Osteoblast (primary cell): Measurements from ENCODE around the gene MRPS15. TPM values are rescaled to one million over a fixed set of nuclear protein-coding genes. Genes with fewer than 3 reads are reported as not detected.
"Not testable (repeated sequence)": the region's sequence is repeated elsewhere in the genome, so short reads cannot be mapped to it uniquely, and the experiment has no call there.

Experiments used
- DNase-seq: peaks from one replicate; pipeline ENCODE4 v3.0.0; 2011; ENCODE audit warnings: low spot score, mixed read lengths; ENCODE audit not compliant: insufficient read length; ENCODE audit errors: missing footprints
- H2AFZ ChIP-seq: 2 replicates; pipeline ENCODE4 v1.6.0; 2011; ENCODE audit warnings: mild to moderate bottlenecking, low read length
- H3K27ac ChIP-seq: 2 replicates; pipeline ENCODE4 v1.5.1; 2011; ENCODE audit warnings: mild to moderate bottlenecking, low read depth, low read length, moderate library complexity
- H3K27me3 ChIP-seq: 2 replicates; pipeline ENCODE4 v1.6.0; 2012; ENCODE audit warnings: mild to moderate bottlenecking, control low read depth, inconsistent platforms, low read length, moderate library complexity; ENCODE audit not compliant: insufficient read depth
- H3K36me3 ChIP-seq: 2 replicates; pipeline ENCODE4 v1.5.1; 2011; ENCODE audit warnings: mild to moderate bottlenecking, low read length, control low read depth, moderate library complexity; ENCODE audit not compliant: insufficient read depth
- H3K4me1 ChIP-seq: 2 replicates; pipeline ENCODE4 v1.5.1; 2011; ENCODE audit warnings: mild to moderate bottlenecking, low read length, control low read depth, moderate library complexity; ENCODE audit not compliant: insufficient read depth
- H3K4me2 ChIP-seq: 2 replicates; pipeline ENCODE4 v1.6.0; 2011; ENCODE audit warnings: mild to moderate bottlenecking, low read length; ENCODE audit not compliant: insufficient read depth
- H3K4me3 ChIP-seq: fragments of 200-600 bp; sonication (generic); 3 replicates; pipeline ENCODE4 v1.5.1; 2012; ENCODE audit warnings: mild to moderate bottlenecking, low read length, inconsistent platforms; ENCODE audit not compliant: insufficient read depth
- H3K79me2 ChIP-seq: 2 replicates; pipeline ENCODE4 v1.6.0; 2012; ENCODE audit warnings: mild to moderate bottlenecking, low read length, control low read depth, inconsistent platforms; ENCODE audit not compliant: insufficient read depth
- H3K9me3 ChIP-seq: 2 replicates; pipeline ENCODE4 v1.5.1; 2011; ENCODE audit warnings: low read depth, low read length, control low read depth
- H4K20me1 ChIP-seq: 2 replicates; pipeline ENCODE4 v1.6.0; 2012; ENCODE audit warnings: mild to moderate bottlenecking, low read length, control low read depth; ENCODE audit not compliant: insufficient read depth
- total RNA-seq: library from RNA; depleted of rRNA; stranded (reverse); fragments of >200 nt; gene quantifications from 2 replicates; pipeline ENCODE4 v1.2.3, GENCODE V29; 2012
- TF ChIP-seq, protein P1 (sequence below): IDR thresholded peaks from 2 replicates; pipeline ENCODE4 v1.5.1; 2011; ENCODE audit warnings: mild to moderate bottlenecking, low read depth, low read length, moderate library complexity; ENCODE audit errors: extremely low read depth

MRPS15 gene
- total RNA-seq, 1 donor: 77.1 TPM

GRCh38 chr1:36494971-36495370 lies 30.8 kb upstream of the MRPS15 start:
- Histone ChIP-seq H3K79me2 (no peaks in the 10 kb centered on the region), H3K4me3 (no peak overlapping the region), H3K4me1 (no peaks in the 10 kb centered on the region), H2AFZ (no peak overlapping the region), H3K36me3 (no peaks in the 10 kb centered on the region), H3K4me2 (no peak overlapping the region), H3K27me3 (peaks cover 5% of the 10 kb centered on the region), H3K9me3 (no peaks in the 10 kb centered on the region), H3K27ac (no peak overlapping the region), H4K20me1 (no peaks in the 10 kb centered on the region)
- DNase-seq: no peak
- TF ChIP-seq, protein P1, sequence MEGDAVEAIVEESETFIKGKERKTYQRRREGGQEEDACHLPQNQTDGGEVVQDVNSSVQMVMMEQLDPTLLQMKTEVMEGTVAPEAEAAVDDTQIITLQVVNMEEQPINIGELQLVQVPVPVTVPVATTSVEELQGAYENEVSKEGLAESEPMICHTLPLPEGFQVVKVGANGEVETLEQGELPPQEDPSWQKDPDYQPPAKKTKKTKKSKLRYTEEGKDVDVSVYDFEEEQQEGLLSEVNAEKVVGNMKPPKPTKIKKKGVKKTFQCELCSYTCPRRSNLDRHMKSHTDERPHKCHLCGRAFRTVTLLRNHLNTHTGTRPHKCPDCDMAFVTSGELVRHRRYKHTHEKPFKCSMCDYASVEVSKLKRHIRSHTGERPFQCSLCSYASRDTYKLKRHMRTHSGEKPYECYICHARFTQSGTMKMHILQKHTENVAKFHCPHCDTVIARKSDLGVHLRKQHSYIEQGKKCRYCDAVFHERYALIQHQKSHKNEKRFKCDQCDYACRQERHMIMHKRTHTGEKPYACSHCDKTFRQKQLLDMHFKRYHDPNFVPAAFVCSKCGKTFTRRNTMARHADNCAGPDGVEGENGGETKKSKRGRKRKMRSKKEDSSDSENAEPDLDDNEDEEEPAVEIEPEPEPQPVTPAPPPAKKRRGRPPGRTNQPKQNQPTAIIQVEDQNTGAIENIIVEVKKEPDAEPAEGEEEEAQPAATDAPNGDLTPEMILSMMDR: no peak

- H4K20me1 ChIP-seq: no peaks in the 10 kb centered on the region
- no peaks in the 10 kb centered on the region for H3K79me2 ChIP-seq
- no peak overlapping the region for H3K4me3 ChIP-seq
- H2AFZ ChIP-seq: no peak overlapping the region
- H3K9me3 ChIP-seq: no peaks in the 10 kb centered on the region
- H3K27me3 ChIP-seq: peaks cover 11% of the 10 kb centered on the region
- no peak overlapping the region for H3K4me2 ChIP-seq
- no peak overlapping the region for H3K27ac ChIP-seq
- no peak for DNase-seq
- no peaks in the 10 kb centered on the region for H3K36me3 ChIP-seq
- no peaks in the 10 kb centered on the region for H3K4me1 ChIP-seq
- TF ChIP-seq, protein P1: no peak
Observed at GRCh38 chr1:36493524-36493923, 29.3 kb upstream of the MRPS15 start.

GRCh38 chr1:36492491-36492890 lies 28.3 kb upstream of the MRPS15 start:
- DNase-seq: no peak
- Histone ChIP-seq H3K36me3 (no peaks in the 10 kb centered on the region), H2AFZ (no peak overlapping the region), H3K27me3 (peaks cover 16% of the 10 kb centered on the region), H3K27ac (no peak overlapping the region), H3K4me1 (no peaks in the 10 kb centered on the region), H3K79me2 (no peaks in the 10 kb centered on the region), H3K9me3 (no peaks in the 10 kb centered on the region), H4K20me1 (no peaks in the 10 kb centered on the region), H3K4me3 (no peak overlapping the region), H3K4me2 (no peak overlapping the region)
- TF ChIP-seq, protein P1: no peak

DNA sequence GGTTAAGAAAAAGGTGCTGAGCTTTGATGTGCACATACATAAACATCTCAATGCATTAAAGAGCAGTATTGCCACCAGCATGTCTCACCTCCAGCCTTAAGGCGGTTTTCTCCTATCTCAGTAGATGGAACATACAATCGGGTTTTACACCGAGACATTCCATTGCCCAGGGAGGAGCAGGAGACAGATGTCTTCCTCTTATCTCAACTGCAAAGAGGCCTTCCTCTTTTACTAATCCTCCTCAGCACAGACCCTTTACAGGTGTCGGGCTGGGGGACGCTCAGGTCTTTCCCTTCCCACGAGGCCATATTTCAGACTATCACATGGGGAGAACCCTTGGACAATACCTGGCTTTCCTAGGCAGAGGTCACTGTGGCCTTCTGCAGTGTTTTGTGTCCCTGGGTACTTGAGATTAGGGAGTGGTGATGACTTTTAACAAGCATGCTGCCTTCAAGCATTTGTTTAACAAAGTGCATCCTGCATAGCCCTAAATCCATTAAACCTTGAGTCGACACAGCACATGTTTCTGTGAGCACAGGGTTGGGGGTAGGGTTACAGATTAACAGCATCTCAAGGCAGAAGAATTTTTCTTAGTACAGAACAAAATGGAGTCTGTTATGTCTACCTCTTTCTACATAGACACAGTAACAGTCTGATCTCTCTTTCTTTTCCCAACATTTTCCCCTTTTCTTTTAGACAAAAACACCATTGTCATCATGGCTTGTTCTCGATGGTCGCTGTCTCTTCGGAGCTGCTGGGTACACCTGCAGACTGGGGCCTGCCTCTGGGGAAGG lies 25.3 kb upstream of the MRPS15 start:
- not testable (repeated sequence) for H3K27ac ChIP-seq, H3K79me2 ChIP-seq, H3K4me3 ChIP-seq, H4K20me1 ChIP-seq, DNase-seq, H3K4me2 ChIP-seq, H3K9me3 ChIP-seq, H3K36me3 ChIP-seq, H2AFZ ChIP-seq, H3K4me1 ChIP-seq
- peaks cover 16% of the 10 kb centered on the region for H3K27me3 ChIP-seq
